Smooth muscle cell (in vitro differentiated cells): ENCODE results near the gene B3GAT1. TPM values are rescaled to one million over a fixed set of nuclear protein-coding genes. Genes with fewer than 3 reads are reported as not detected.
"Not testable (repeated sequence)": the region's sequence is repeated elsewhere in the genome, so short reads cannot be mapped to it uniquely, and the experiment has no call there.

Source experiments
- DNase-seq: peaks from one replicate; lab custom pipeline; 2025; ENCODE audit not compliant: unreplicated experiment; lab: John Stamatoyannopoulos, UW
- H2AFZ ChIP-seq: fragments of 200-600 bp; sonication (generic); 2 replicates; pipeline ENCODE4 v1.6.0; 2016; ENCODE audit warnings: antibody characterized with exemption, low read depth, mild to moderate bottlenecking
- H3F3A ChIP-seq: fragments of 200-600 bp; sonication (generic); 2 replicates; pipeline ENCODE4 v1.6.0; 2017; ENCODE audit warnings: antibody characterized with exemption, low read depth
- H3K27ac ChIP-seq: fragments of 200-600 bp; sonication (generic); 2 replicates; pipeline ENCODE4 v1.5.1; 2016; ENCODE audit warnings: low read depth, mild to moderate bottlenecking
- H3K27me3 ChIP-seq: fragments of 200-600 bp; sonication (generic); 2 replicates; pipeline ENCODE4 v1.6.1; 2016; ENCODE audit warnings: low read depth, mild to moderate bottlenecking
- H3K36me3 ChIP-seq: fragments of 200-600 bp; sonication (generic); 2 replicates; pipeline ENCODE4 v1.5.1; 2016; ENCODE audit warnings: low read depth
- H3K4me1 ChIP-seq: fragments of 200-600 bp; sonication (generic); 2 replicates; pipeline ENCODE4 v1.5.1; 2016; ENCODE audit warnings: low read depth
- H3K4me2 ChIP-seq: fragments of 200-600 bp; sonication (generic); 2 replicates; pipeline ENCODE4 v1.6.0; 2016; ENCODE audit warnings: mild to moderate bottlenecking
- H3K4me3 ChIP-seq: fragments of 200-600 bp; sonication (generic); 2 replicates; pipeline ENCODE4 v1.5.1; 2016; ENCODE audit warnings: mild to moderate bottlenecking
- H3K79me2 ChIP-seq: fragments of 200-600 bp; sonication (generic); 2 replicates; pipeline ENCODE4 v1.6.0; 2016; ENCODE audit warnings: low read depth, mild to moderate bottlenecking
- H3K9ac ChIP-seq: fragments of 200-600 bp; sonication (generic); 2 replicates; pipeline ENCODE4 v1.6.0; 2016; ENCODE audit warnings: low read depth
- H3K9me3 ChIP-seq: fragments of 200-600 bp; sonication (generic); replicated peaks from 2 replicates; pipeline ENCODE4 v1.5.1; 2016; ENCODE audit warnings: low read depth
- H4K20me1 ChIP-seq: fragments of 200-600 bp; sonication (generic); 2 replicates; pipeline ENCODE4 v1.6.0; 2016; ENCODE audit warnings: low read depth
- WGBS: methylation state at CpG from one replicate; pipeline ENCODE4 v1.1.7; 2016; ENCODE audit warnings: low lambda C conversion rate; 5-methylcytosine and 5-hydroxymethylcytosine counted together
- polyA plus RNA-seq: library from polyadenylated mRNA; unstranded; fragments of >200 nt; fragmentation: Nextera tagmentation; extraction: Ambion mirVana; gene quantifications from 2 replicates; pipeline ENCODE4 v1.2.1, GENCODE V29; 2016
- total RNA-seq: library from RNA; depleted of rRNA; stranded (reverse); fragments of >200 nt; gene quantifications from 2 replicates; pipeline ENCODE4 v1.2.3, GENCODE V29; 2014
- TF ChIP-seq, protein P1 (sequence below): fragments of 200-600 bp; sonication (generic); IDR thresholded peaks from 2 replicates; pipeline ENCODE4 v1.5.1; 2017; ENCODE audit warnings: borderline replicate concordance, mild to moderate bottlenecking, antibody characterized with exemption; ENCODE audit not compliant: insufficient read depth, poor library complexity, severe bottlenecking

B3GAT1 gene
- total and polyA plus RNA-seq, 2 experiments from 2014 or later: not detected

GRCh38 chr11:134445601-134446325, 33.7 kb upstream of the B3GAT1 start:
- no peaks in the 10 kb centered on the region for H3K9me3 ChIP-seq
- no peak overlapping the region for H3K27ac ChIP-seq
- no peaks in the 10 kb centered on the region for H3F3A ChIP-seq
- TF ChIP-seq, protein P1, sequence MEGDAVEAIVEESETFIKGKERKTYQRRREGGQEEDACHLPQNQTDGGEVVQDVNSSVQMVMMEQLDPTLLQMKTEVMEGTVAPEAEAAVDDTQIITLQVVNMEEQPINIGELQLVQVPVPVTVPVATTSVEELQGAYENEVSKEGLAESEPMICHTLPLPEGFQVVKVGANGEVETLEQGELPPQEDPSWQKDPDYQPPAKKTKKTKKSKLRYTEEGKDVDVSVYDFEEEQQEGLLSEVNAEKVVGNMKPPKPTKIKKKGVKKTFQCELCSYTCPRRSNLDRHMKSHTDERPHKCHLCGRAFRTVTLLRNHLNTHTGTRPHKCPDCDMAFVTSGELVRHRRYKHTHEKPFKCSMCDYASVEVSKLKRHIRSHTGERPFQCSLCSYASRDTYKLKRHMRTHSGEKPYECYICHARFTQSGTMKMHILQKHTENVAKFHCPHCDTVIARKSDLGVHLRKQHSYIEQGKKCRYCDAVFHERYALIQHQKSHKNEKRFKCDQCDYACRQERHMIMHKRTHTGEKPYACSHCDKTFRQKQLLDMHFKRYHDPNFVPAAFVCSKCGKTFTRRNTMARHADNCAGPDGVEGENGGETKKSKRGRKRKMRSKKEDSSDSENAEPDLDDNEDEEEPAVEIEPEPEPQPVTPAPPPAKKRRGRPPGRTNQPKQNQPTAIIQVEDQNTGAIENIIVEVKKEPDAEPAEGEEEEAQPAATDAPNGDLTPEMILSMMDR: no peak
- no peaks in the 10 kb centered on the region for H3K79me2 ChIP-seq
- no peak overlapping the region for H2AFZ ChIP-seq
- no peak for DNase-seq
- no peaks in the 10 kb centered on the region for H4K20me1 ChIP-seq
- 87% methylated on average over 16 of the region's 16 CpGs for WGBS
- no peaks in the 10 kb centered on the region for H3K36me3 ChIP-seq
- H3K4me3 ChIP-seq: no peak overlapping the region
- no peak overlapping the region for H3K4me2 ChIP-seq
- H3K4me1 ChIP-seq: no peaks in the 10 kb centered on the region
- H3K27me3 ChIP-seq: no peaks in the 10 kb centered on the region
- H3K9ac ChIP-seq: no peak overlapping the region

GRCh38 chr11:134444160-134445108, 32.4 kb upstream of the B3GAT1 start:
- WGBS: 82% methylated on average over 14 of the region's 17 CpGs
- not testable (repeated sequence) for H3K36me3 ChIP-seq

DNA sequence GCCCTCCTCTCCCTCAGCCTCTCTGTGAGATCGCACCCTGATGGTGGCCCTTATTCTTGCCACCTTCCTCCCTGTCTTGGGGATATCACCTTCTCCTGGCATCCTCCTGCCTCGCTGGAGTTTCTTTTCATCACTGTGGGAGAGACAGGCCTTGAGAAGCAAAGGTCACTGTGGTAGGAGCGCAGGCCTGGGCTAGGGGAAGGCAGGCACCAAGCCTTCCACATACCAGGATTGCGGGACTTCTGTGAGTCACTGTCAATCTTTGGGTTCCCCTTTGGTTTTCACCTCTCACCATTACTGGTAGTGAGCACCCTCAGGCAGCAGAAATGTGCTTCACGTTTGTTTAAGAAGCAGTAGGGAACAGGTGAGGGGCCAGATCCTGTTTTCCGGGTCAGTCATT, 31.2 kb upstream of the B3GAT1 start:
- no peaks in the 10 kb centered on the region for H4K20me1 ChIP-seq
- H3K79me2 ChIP-seq: no peaks in the 10 kb centered on the region
- H3K9me3 ChIP-seq: no peaks in the 10 kb centered on the region
- WGBS: 86% methylated on average over 6 of the region's 6 CpGs
- H3F3A ChIP-seq: no peaks in the 10 kb centered on the region
- no peak overlapping the region for H3K9ac ChIP-seq
- TF ChIP-seq, protein P1: no peak
- no peaks in the 10 kb centered on the region for H3K27me3 ChIP-seq
- H2AFZ ChIP-seq: no peak overlapping the region
- DNase-seq: no peak
- H3K27ac ChIP-seq: no peak overlapping the region
- no peaks in the 10 kb centered on the region for H3K36me3 ChIP-seq
- H3K4me1 ChIP-seq: no peaks in the 10 kb centered on the region
- no peak overlapping the region for H3K4me2 ChIP-seq
- no peak overlapping the region for H3K4me3 ChIP-seq

More at GRCh38 chr11:134444160-134445108, 32.4 kb upstream of the B3GAT1 start:
- H3K27me3 ChIP-seq, H4K20me1 ChIP-seq, H3F3A ChIP-seq, H3K9ac ChIP-seq, H3K4me2 ChIP-seq, H2AFZ ChIP-seq, H3K9me3 ChIP-seq, H3K27ac ChIP-seq, H3K4me3 ChIP-seq, H3K79me2 ChIP-seq, DNase-seq, H3K4me1 ChIP-seq: not testable (repeated sequence)

DNA sequence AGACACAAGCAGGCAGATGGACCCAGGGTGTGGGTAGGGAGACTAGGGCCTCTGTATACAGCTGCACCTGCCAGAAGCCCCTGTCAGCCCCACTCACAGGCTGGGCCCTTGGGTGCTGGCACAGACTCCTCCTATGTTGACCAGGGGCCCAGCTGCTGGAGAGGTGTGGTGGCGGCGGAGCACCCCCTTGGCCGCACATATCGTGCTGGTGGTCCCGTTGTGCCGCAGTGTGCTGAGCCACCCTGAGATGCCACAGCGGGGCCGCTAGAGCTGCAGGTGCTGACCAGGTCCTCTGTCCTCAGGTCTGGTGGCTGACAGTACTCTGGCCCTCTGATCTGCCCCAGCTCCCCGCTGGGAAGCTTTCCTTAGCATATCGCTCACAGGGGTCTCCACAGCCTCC, 30.2 kb upstream of the B3GAT1 start:
- Histone ChIP-seq H3K36me3 (no peaks in the 10 kb centered on the region), H3K9me3 (no peaks in the 10 kb centered on the region), H3K4me1 (no peaks in the 10 kb centered on the region), H3K79me2 (no peaks in the 10 kb centered on the region), H4K20me1 (no peaks in the 10 kb centered on the region), H3K27me3 (no peaks in the 10 kb centered on the region), H3K4me2 (no peak overlapping the region), H2AFZ (no peak overlapping the region), H3K27ac (no peak overlapping the region), H3F3A (no peaks in the 10 kb centered on the region), H3K4me3 (no peak overlapping the region), H3K9ac (no peak overlapping the region)
- 91% methylated on average over 10 of the region's 10 CpGs for WGBS
- TF ChIP-seq, protein P1: no peak
- no peak for DNase-seq
